Hepatocyte (in vitro differentiated cells): Measurements from ENCODE around the gene TBXAS1. TPM values are rescaled to one million over a fixed set of nuclear protein-coding genes. Genes with fewer than 3 reads are reported as not detected.

Source experiments
- DNase-seq: peaks from one replicate; pipeline ENCODE4 v3.0.0-alpha.2; 2016; ENCODE audit warnings: low spot score
- H2AFZ ChIP-seq: fragments of 200-600 bp; sonication (generic); 2 replicates; pipeline ENCODE4 v1.6.0; 2016; ENCODE audit warnings: antibody characterized with exemption, mild to moderate bottlenecking
- H3K27ac ChIP-seq: fragments of 200-600 bp; sonication (generic); 2 replicates; pipeline ENCODE4 v1.5.1; 2016; ENCODE audit warnings: mild to moderate bottlenecking
- H3K27me3 ChIP-seq: fragments of 200-600 bp; sonication (generic); 2 replicates; pipeline ENCODE4 v1.6.1; 2016
- H3K36me3 ChIP-seq: fragments of 200-600 bp; sonication (generic); replicated peaks from 2 replicates; pipeline ENCODE4 v1.5.1; 2016; ENCODE audit warnings: low read depth; ENCODE audit not compliant: insufficient read depth
- H3K4me1 ChIP-seq: fragments of 200-600 bp; sonication (generic); 2 replicates; pipeline ENCODE4 v1.5.1; 2016; ENCODE audit warnings: mild to moderate bottlenecking, moderate library complexity; ENCODE audit not compliant: insufficient read depth
- H3K4me2 ChIP-seq: fragments of 200-600 bp; sonication (generic); 2 replicates; pipeline ENCODE4 v1.6.0; 2016
- H3K4me3 ChIP-seq: fragments of 200-600 bp; sonication (generic); 2 replicates; pipeline ENCODE4 v1.5.1; 2016; ENCODE audit warnings: mild to moderate bottlenecking
- H3K79me2 ChIP-seq: fragments of 200-600 bp; sonication (generic); 2 replicates; pipeline ENCODE4 v1.6.0; 2017; ENCODE audit warnings: mild to moderate bottlenecking
- H3K9me2 ChIP-seq: fragments of 200-600 bp; sonication (generic); replicated peaks from 2 replicates; pipeline ENCODE4 v1.6.0; 2017; ENCODE audit warnings: mild to moderate bottlenecking; ENCODE audit not compliant: insufficient read depth
- H3K9me3 ChIP-seq: fragments of 200-600 bp; sonication (generic); 2 replicates; pipeline ENCODE4 v1.5.1; 2016; ENCODE audit warnings: low read depth, mild to moderate bottlenecking
- H4K20me1 ChIP-seq: fragments of 200-600 bp; sonication (generic); 2 replicates; pipeline ENCODE4 v1.6.0; 2016; ENCODE audit warnings: mild to moderate bottlenecking; ENCODE audit not compliant: insufficient read depth, poor library complexity, severe bottlenecking
- EZH2 ChIP-seq: fragments of 200-600 bp; sonication (generic); IDR thresholded peaks from 2 replicates; pipeline ENCODE4 v1.6.1; 2016; ENCODE audit warnings: antibody characterized with exemption, mild to moderate bottlenecking, borderline replicate concordance
- EZH2phosphoT487 ChIP-seq: fragments of 200-600 bp; sonication (generic); IDR thresholded peaks from one replicate; pipeline ENCODE4 v1.6.1; 2018; ENCODE audit warnings: antibody characterized with exemption, mild to moderate bottlenecking, low read depth, moderate library complexity; ENCODE audit not compliant: unreplicated experiment, severe bottlenecking
- WGBS: methylation state at CpG from one replicate; pipeline ENCODE4 v1.1.6; 2016; ENCODE audit warnings: low lambda C conversion rate; ENCODE audit errors: missing lambda C conversion rate; 5-methylcytosine and 5-hydroxymethylcytosine counted together
- polyA plus RNA-seq: library from polyadenylated mRNA; unstranded; fragments of >200 nt; fragmentation: Nextera tagmentation; extraction: Ambion mirVana; gene quantifications from 2 replicates; pipeline ENCODE4 v1.2.1, GENCODE V29; 2016
- total RNA-seq: library from RNA; depleted of rRNA; stranded (reverse); fragments of >200 nt; gene quantifications from 2 replicates; pipeline ENCODE4 v1.2.3, GENCODE V29; 2014
- TF ChIP-seq, protein P1 (sequence below): fragments of 200-600 bp; sonication (generic); IDR thresholded peaks from 2 replicates; pipeline ENCODE4 v1.5.1; 2016; ENCODE audit warnings: antibody characterized with exemption, mild to moderate bottlenecking; ENCODE audit not compliant: poor library complexity

The TBXAS1 gene
- total and polyA plus RNA-seq, 2 experiments from 2014 or later: 3.9 to 11.5 TPM

GRCh38 chr7:140007051-140007690 is 178.1 kb downstream of the TBXAS1 start:
- no peaks in the 10 kb centered on the region for H3K79me2 ChIP-seq
- no peak for DNase-seq
- H3K27me3 ChIP-seq: no peaks in the 10 kb centered on the region
- no peaks in the 10 kb centered on the region for H3K9me3 ChIP-seq
- H2AFZ ChIP-seq: no peak overlapping the region
- H4K20me1 ChIP-seq: no peaks in the 10 kb centered on the region
- TF ChIP-seq, protein P1, sequence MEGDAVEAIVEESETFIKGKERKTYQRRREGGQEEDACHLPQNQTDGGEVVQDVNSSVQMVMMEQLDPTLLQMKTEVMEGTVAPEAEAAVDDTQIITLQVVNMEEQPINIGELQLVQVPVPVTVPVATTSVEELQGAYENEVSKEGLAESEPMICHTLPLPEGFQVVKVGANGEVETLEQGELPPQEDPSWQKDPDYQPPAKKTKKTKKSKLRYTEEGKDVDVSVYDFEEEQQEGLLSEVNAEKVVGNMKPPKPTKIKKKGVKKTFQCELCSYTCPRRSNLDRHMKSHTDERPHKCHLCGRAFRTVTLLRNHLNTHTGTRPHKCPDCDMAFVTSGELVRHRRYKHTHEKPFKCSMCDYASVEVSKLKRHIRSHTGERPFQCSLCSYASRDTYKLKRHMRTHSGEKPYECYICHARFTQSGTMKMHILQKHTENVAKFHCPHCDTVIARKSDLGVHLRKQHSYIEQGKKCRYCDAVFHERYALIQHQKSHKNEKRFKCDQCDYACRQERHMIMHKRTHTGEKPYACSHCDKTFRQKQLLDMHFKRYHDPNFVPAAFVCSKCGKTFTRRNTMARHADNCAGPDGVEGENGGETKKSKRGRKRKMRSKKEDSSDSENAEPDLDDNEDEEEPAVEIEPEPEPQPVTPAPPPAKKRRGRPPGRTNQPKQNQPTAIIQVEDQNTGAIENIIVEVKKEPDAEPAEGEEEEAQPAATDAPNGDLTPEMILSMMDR: no peak
- TF ChIP-seq EZH2: no peak
- TF ChIP-seq EZH2phosphoT487: no peak
- 88% methylated on average over 11 of the region's 11 CpGs for WGBS
- no peak overlapping the region for H3K27ac ChIP-seq
- H3K4me3 ChIP-seq: no peak overlapping the region
- H3K4me2 ChIP-seq: no peak overlapping the region
- H3K9me2 ChIP-seq: no peaks in the 10 kb centered on the region
- H3K36me3 ChIP-seq: no peaks in the 10 kb centered on the region
- no peaks in the 10 kb centered on the region for H3K4me1 ChIP-seq

DNA sequence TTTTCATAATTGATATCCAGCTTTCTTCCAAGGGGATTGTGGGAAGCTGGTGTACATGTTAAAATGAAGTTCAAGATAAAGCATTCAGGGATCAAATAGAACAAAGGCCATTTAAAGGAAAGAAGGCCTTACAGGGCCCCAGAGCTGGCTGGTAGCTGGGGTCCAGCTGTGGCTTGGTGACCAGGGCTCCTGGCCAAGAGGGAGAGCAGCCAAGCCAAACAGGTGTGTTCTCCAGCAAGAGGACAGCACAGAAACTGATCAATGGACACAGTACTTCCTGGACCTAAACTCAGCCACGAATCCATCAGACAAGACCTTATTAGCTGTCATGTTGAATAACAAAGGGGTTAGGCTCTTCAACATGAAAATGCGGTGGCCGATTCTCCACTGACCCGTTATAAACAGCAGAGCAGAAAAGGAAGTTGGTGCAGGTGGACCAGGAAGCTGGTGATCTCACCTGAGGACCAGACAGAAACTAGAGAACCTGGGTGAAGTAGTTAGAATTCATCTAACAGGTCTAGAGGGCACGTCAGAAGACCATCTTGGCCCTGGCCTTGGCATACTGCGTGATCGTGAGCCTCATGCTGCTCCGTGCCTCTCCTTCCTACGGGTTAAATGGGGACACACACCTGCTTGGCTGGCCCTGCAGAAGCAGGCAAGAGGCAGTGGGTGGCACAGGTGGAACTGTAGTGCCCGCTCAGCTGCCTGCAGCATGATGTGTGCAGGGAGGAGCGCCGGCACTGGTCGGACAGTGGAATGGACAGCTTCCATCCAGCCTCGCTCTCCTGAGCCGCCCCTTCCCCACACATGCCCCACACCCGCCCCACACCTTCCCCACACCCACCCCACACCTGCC is 179.9 kb downstream of the TBXAS1 start:
- Histone ChIP-seq H3K4me2 (no peak overlapping the region), H3K4me3 (no peak overlapping the region), H3K9me2 (no peaks in the 10 kb centered on the region), H3K36me3 (no peaks in the 10 kb centered on the region), H3K27me3 (no peaks in the 10 kb centered on the region), H3K79me2 (no peaks in the 10 kb centered on the region), H3K4me1 (no peaks in the 10 kb centered on the region), H4K20me1 (no peaks in the 10 kb centered on the region), H3K27ac (no peak overlapping the region), H3K9me3 (no peaks in the 10 kb centered on the region), H2AFZ (no peak overlapping the region)
- DNase-seq: no peak
- 91% methylated on average over 11 of the region's 16 CpGs for WGBS
- TF ChIP-seq EZH2: no peak
- no peak for TF ChIP-seq EZH2phosphoT487
- TF ChIP-seq, protein P1: no peak

DNA sequence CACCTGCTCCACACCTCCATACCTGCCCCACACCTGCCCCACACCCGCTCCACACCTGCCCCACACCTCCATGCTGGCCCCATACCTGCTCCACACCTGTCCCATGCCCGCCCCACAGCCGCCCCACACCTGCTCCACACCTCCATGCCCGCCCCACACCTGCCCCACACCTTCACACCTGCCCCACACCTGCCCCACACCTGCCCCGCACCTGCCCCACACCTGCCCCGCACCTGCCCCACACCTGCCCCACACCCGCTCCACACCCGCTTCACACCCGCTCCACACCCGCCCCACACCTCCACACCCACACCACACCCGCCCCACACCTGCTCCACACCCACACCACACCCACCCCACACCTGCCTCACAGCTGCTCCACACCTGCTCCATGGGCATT is 180.7 kb downstream of the TBXAS1 start:
- no peaks in the 10 kb centered on the region for H3K36me3 ChIP-seq
- H3K4me3 ChIP-seq: no peak overlapping the region
- H3K9me3 ChIP-seq: no peaks in the 10 kb centered on the region
- no peaks in the 10 kb centered on the region for H3K27me3 ChIP-seq
- no CpG with 5 or more reads among the region's 11 CpGs for WGBS
- H3K9me2 ChIP-seq: no peaks in the 10 kb centered on the region
- no peak overlapping the region for H3K27ac ChIP-seq
- no peak for DNase-seq
- H4K20me1 ChIP-seq: no peaks in the 10 kb centered on the region
- no peak overlapping the region for H2AFZ ChIP-seq
- no peaks in the 10 kb centered on the region for H3K79me2 ChIP-seq
- H3K4me2 ChIP-seq: no peak overlapping the region
- no peak for TF ChIP-seq EZH2
- TF ChIP-seq, protein P1: no peak
- TF ChIP-seq EZH2phosphoT487: no peak
- no peaks in the 10 kb centered on the region for H3K4me1 ChIP-seq
